COLO668 (cell line): ENCODE results near the gene MZT2A.
"Not testable (repeated sequence)": the region's sequence is repeated elsewhere in the genome, so short reads cannot be mapped to it uniquely, and the experiment has no call there.

ENCODE experiments used
- DNase-seq: peaks from one replicate; lab custom pipeline; 2025; ENCODE audit not compliant: unreplicated experiment; lab: John Stamatoyannopoulos, UW

MZT2A gene

GRCh38 chr2:131521524-131521923 lies 29.3 kb upstream of the MZT2A start:
- DNase-seq: not testable (repeated sequence)

- DNase-seq: no peak
Measured at GRCh38 chr2:131520526-131520925, 28.3 kb upstream of the MZT2A start.

GRCh38 chr2:131519871-131520470 lies 27.8 kb upstream of the MZT2A start:
- not testable (repeated sequence) for DNase-seq

- DNase-seq: no peak
Measured at GRCh38 chr2:131519466-131519865, 27.3 kb upstream of the MZT2A start.

- not testable (repeated sequence) for DNase-seq
Measured at GRCh38 chr2:131518531-131518930, 26.3 kb upstream of the MZT2A start.

- DNase-seq: not testable (repeated sequence)
Measured at GRCh38 chr2:131517856-131518255, 25.7 kb upstream of the MZT2A start.

- DNase-seq: no peak
Measured at GRCh38 chr2:131517106-131517831, 25.1 kb upstream of the MZT2A start.

GRCh38 chr2:131516621-131517020 lies 24.4 kb upstream of the MZT2A start:
- DNase-seq: not testable (repeated sequence)

- DNase-seq: no peak
Measured at GRCh38 chr2:131516011-131516410, 23.8 kb upstream of the MZT2A start.

GRCh38 chr2:131515235-131515634 lies 23.0 kb upstream of the MZT2A start:
- DNase-seq: not testable (repeated sequence)

GRCh38 chr2:131514408-131515166 lies 22.4 kb upstream of the MZT2A start:
- DNase-seq: not testable (repeated sequence)

GRCh38 chr2:131511969-131512870 lies 20.0 kb upstream of the MZT2A start:
- DNase-seq: not testable (repeated sequence)

GRCh38 chr2:131511291-131511968 lies 19.2 kb upstream of the MZT2A start:
- DNase-seq: not testable (repeated sequence)

- no peak for DNase-seq
Measured at GRCh38 chr2:131509615-131510014, 17.4 kb upstream of the MZT2A start.

GRCh38 chr2:131504082-131504750 lies 12.0 kb upstream of the MZT2A start:
- DNase-seq: not testable (repeated sequence)

- DNase-seq: not testable (repeated sequence)
Measured at GRCh38 chr2:131503587-131503986, 11.4 kb upstream of the MZT2A start.

GRCh38 chr2:131498321-131498973 lies 6.2 kb upstream of the MZT2A start:
- not testable (repeated sequence) for DNase-seq

- DNase-seq: not testable (repeated sequence)
Measured at GRCh38 chr2:131495506-131495905, 3.3 kb upstream of the MZT2A start.
